Endodermal cell (in vitro differentiated cells): Measurements from ENCODE around the gene ALPL. TPM values are rescaled to one million over a fixed set of nuclear protein-coding genes. Genes with fewer than 3 reads are reported as not detected.

Source experiments
- DNase-seq: peaks from one replicate; pipeline ENCODE4 v3.0.0-alpha.2; 2017
- H3K27ac ChIP-seq: 2 replicates; pipeline ENCODE4 v1.5.1; 2013; ENCODE audit warnings: mild to moderate bottlenecking, low read depth, low read length, moderate library complexity
- H3K27me3 ChIP-seq: 2 replicates; pipeline ENCODE4 v1.6.1; 2013; ENCODE audit warnings: mild to moderate bottlenecking, low read length, moderate library complexity; ENCODE audit not compliant: insufficient read depth, control insufficient read depth, poor library complexity, severe bottlenecking
- H3K36me3 ChIP-seq: 2 replicates; pipeline ENCODE4 v1.7.0; 2013; ENCODE audit warnings: mild to moderate bottlenecking, low read length, moderate library complexity; ENCODE audit not compliant: control insufficient read depth, insufficient read depth
- H3K4me1 ChIP-seq: one replicate; pipeline ENCODE4 v1.7.0; 2013; ENCODE audit warnings: low read length; ENCODE audit not compliant: control insufficient read depth, insufficient read depth
- H3K4me3 ChIP-seq: 2 replicates; pipeline ENCODE4 v1.5.1; 2013; ENCODE audit warnings: mild to moderate bottlenecking, low read length, moderate library complexity
- H3K9ac ChIP-seq: 2 replicates; pipeline ENCODE4 v1.6.1; 2013; ENCODE audit warnings: mild to moderate bottlenecking, low read length, moderate library complexity; ENCODE audit not compliant: poor library complexity, severe bottlenecking; ENCODE audit errors: extremely low read depth
- H3K9me3 ChIP-seq: 2 replicates; pipeline ENCODE4 v1.6.1; 2013; ENCODE audit warnings: mild to moderate bottlenecking, low read length, moderate library complexity; ENCODE audit not compliant: control insufficient read depth
- H3K27ac Mint-ChIP-seq: 2 replicates; pipeline ENCODE4 v1.8.0; 2020; ENCODE audit warnings: mixed read lengths
- H3K27me3 Mint-ChIP-seq: 2 replicates; pipeline ENCODE4 v1.8.0; 2021; ENCODE audit warnings: mild to moderate bottlenecking, mixed read lengths; ENCODE audit not compliant: insufficient read depth
- H3K36me3 Mint-ChIP-seq: 2 replicates; pipeline ENCODE4 v1.8.0; 2020; ENCODE audit warnings: low read depth, mixed read lengths
- H3K4me1 Mint-ChIP-seq: 2 replicates; pipeline ENCODE4 v1.8.0; 2020; ENCODE audit warnings: mixed read lengths
- H3K4me3 Mint-ChIP-seq: 2 replicates; pipeline ENCODE4 v1.8.0; 2020; ENCODE audit warnings: mild to moderate bottlenecking, moderate library complexity, mixed read lengths
- H3K9me3 Mint-ChIP-seq: 2 replicates; pipeline ENCODE4 v1.8.0; 2020; ENCODE audit warnings: mild to moderate bottlenecking, mixed read lengths
- WGBS, 2 experiments: methylation state at CpG; one replicate each; pipeline versions ENCODE4 v1.1.5 to v1.1.7; 2013; ENCODE audit warnings: missing lambda C conversion rate in 2 of 2, mixed read lengths in 1 of 2; ENCODE audit not compliant: insufficient coverage in 1 of 2, insufficient read length in 1 of 2; 5-methylcytosine and 5-hydroxymethylcytosine counted together
- total RNA-seq, 2 donors: library from RNA; stranded (reverse); fragmentation: NEBNext Ultra II Directional in 1 of 2; extraction: Animal tissue kit (Norgen Biotek cat#: 25700) in 1 of 2; gene quantifications; 2 replicates in 1 of 2; 3 replicates in 1 of 2; pipeline ENCODE4 v1.2.1, GENCODE V29; 2021
- TF ChIP-seq, protein P1 (sequence below): fragments of 200-600 bp; sonication (generic); conservative IDR thresholded peaks from 2 replicates; pipeline ENCODE4 v1.5.0; 2021; ENCODE audit warnings: antibody characterized with exemption, mild to moderate bottlenecking

Gene ALPL
- total RNA-seq, 2 donors from 2014 or later = 94.8 to 117 TPM

DNA sequence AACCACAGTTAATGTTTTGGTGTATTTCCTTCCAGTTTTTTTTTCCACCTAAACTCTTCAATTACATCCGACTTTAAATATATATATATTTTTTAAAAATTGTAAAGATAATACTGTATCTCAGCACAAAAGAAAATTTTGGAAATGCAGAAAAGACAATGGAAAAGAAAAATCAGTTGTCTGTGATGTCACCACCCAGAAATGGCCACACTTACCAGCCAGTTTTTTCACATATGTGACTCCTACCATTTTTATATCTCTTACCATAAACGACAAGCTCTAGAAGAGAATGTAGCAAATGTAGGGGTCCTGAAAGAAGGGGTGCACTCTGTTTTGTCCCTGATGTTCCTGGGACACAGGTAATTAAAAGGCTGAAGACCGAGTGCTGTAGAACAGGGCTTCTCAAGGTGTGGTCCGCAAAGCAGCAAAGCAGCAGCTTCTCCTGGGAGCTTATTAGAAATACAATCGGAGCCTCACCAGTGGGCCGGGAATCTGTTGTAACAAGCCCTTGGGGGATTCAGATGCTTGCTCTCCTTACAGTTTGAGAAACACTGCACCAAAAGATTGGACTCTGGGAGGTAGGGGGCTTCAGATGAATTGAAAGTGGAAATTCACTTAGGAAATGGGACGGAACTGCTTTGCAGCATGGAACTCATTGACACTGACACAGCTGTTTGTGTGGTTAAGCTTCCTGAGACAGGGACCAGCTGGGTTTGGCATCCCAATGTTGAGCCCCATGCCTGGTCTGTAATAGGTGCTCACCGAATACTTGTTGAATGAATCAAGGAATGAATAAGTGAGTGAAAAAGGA, 44.1 kb downstream of the ALPL start:
- Histone ChIP-seq H3K4me3 (no peak overlapping the region), H3K27ac (no peak overlapping the region), H3K9me3 (no peaks in the 10 kb centered on the region), H3K9ac (no peak overlapping the region), H3K36me3 (no peaks in the 10 kb centered on the region), H3K4me1 (peaks cover 2% of the 10 kb centered on the region), H3K27me3 (no peaks in the 10 kb centered on the region)
- peak; percentile 69 for DNase-seq
- Mint-ChIP-seq H3K4me1 (peaks cover 15% of the 10 kb centered on the region), H3K36me3 (peaks cover 15% of the 10 kb centered on the region), H3K27me3 (no peaks in the 10 kb centered on the region), H3K4me3 (no peak overlapping the region), H3K27ac (peak overlapping the region; percentile 67), H3K9me3 (no peaks in the 10 kb centered on the region)
- TF ChIP-seq, protein P1, sequence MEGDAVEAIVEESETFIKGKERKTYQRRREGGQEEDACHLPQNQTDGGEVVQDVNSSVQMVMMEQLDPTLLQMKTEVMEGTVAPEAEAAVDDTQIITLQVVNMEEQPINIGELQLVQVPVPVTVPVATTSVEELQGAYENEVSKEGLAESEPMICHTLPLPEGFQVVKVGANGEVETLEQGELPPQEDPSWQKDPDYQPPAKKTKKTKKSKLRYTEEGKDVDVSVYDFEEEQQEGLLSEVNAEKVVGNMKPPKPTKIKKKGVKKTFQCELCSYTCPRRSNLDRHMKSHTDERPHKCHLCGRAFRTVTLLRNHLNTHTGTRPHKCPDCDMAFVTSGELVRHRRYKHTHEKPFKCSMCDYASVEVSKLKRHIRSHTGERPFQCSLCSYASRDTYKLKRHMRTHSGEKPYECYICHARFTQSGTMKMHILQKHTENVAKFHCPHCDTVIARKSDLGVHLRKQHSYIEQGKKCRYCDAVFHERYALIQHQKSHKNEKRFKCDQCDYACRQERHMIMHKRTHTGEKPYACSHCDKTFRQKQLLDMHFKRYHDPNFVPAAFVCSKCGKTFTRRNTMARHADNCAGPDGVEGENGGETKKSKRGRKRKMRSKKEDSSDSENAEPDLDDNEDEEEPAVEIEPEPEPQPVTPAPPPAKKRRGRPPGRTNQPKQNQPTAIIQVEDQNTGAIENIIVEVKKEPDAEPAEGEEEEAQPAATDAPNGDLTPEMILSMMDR = no peak
- 51 to 64% methylated on average over 5 to 7 of the region's 8 CpGs for WGBS, 2 experiments

DNA sequence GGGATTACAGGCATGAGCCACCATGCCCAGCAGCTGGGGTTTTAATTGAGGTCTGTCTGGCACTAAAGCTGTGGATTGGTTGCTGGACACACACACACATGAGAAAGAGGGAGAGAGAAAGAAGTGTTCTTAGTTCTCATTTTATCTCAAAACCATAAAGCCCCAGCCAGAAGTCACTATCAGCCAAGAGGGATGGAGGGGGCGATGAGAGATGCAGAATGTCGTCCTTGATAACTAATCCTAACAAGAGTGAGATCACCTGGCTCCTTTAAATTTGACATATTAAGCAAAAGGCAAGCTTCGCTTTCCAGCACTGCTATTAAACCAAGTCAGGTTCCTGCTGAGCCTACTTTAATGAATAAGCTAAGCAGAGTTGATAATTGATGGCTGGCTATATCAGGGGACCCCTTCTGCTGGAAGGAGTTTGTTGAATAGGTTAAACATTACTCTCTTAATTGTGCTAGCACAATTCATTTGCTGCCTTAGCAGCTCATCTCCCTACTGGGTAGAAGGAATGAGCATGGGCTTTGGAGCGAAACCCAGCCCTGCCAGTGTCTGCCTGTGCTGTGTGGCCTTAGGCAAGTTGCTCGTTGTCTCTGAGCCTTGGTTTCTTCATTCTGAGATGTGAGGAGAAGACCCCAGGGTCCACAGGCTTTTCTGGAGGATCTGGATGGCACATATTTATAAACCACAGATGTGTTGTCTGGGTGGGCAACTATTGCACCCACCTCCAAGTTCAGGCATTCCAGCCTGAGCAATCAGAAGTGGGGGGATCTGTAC, 50.8 kb downstream of the ALPL start:
- no peaks in the 10 kb centered on the region for H3K9me3 ChIP-seq
- H3K27me3 ChIP-seq = no peaks in the 10 kb centered on the region
- no peak overlapping the region for H3K27ac ChIP-seq
- H3K4me1 ChIP-seq = no peaks in the 10 kb centered on the region
- H3K36me3 ChIP-seq = no peaks in the 10 kb centered on the region
- Mint-ChIP-seq H3K27ac (peak overlapping the region; percentile 73), H3K36me3 (peaks cover 20% of the 10 kb centered on the region), H3K4me1 (peaks cover 16% of the 10 kb centered on the region), H3K9me3 (no peaks in the 10 kb centered on the region), H3K27me3 (no peaks in the 10 kb centered on the region), H3K4me3 (no peak overlapping the region)
- DNase-seq = no peak
- TF ChIP-seq, protein P1 = no peak
- 93 to 100% methylated on average over 4 to 5 of the region's 5 CpGs for WGBS, 2 experiments
- no peak overlapping the region for H3K9ac ChIP-seq
- H3K4me3 ChIP-seq = no peak overlapping the region

DNA sequence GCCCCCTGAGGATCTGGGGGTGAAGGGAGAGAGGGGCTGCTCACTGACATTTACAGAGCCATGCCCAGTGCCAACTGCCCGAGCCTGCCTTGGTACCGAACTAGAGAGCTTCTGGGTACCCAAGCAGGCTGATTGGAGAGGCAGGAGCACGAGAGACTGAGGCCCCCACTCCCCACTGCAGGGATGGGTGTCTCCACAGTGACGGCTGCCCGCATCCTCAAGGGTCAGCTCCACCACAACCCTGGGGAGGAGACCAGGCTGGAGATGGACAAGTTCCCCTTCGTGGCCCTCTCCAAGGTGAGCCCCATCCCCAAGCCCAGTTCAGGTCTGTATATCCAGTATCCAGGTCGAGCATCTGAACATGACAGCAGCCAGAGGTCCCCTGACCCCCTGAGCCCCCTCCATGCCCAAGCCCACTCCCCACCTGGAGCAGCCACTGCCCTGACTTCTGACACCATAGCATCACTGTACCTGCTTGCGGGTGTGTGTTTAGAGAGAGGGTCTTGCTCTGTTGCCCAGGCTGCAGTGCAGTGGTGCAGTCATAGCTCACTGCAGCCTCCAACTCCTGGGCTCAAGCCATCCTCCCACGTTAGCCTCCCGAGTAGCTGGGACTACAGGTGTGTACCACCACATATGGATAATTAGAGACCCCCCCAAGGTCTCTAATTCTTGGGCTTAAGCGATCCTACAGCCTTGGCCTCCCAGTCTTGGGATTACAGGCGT, 51.9 kb downstream of the ALPL start:
- Histone ChIP-seq H3K4me1 (no peaks in the 10 kb centered on the region), H3K4me3 (no peak overlapping the region), H3K9ac (no peak overlapping the region), H3K36me3 (no peaks in the 10 kb centered on the region), H3K9me3 (no peaks in the 10 kb centered on the region), H3K27me3 (no peaks in the 10 kb centered on the region), H3K27ac (no peak overlapping the region)
- TF ChIP-seq, protein P1 = no peak
- WGBS, 2 experiments = 95 to 97% methylated on average over 6 to 12 of the region's 12 CpGs
- Mint-ChIP-seq H3K9me3 (no peaks in the 10 kb centered on the region), H3K27me3 (no peaks in the 10 kb centered on the region), H3K27ac (no peak overlapping the region), H3K36me3 (peaks cover 14% of the 10 kb centered on the region), H3K4me1 (peaks cover 16% of the 10 kb centered on the region), H3K4me3 (no peak overlapping the region)
- no peak for DNase-seq
